ENCODE results near the gene PAEP.
"Not testable (repeated sequence)": the region's sequence is repeated elsewhere in the genome, so short reads cannot be mapped to it uniquely, and the experiment has no call there.

PAEP gene

DNA sequence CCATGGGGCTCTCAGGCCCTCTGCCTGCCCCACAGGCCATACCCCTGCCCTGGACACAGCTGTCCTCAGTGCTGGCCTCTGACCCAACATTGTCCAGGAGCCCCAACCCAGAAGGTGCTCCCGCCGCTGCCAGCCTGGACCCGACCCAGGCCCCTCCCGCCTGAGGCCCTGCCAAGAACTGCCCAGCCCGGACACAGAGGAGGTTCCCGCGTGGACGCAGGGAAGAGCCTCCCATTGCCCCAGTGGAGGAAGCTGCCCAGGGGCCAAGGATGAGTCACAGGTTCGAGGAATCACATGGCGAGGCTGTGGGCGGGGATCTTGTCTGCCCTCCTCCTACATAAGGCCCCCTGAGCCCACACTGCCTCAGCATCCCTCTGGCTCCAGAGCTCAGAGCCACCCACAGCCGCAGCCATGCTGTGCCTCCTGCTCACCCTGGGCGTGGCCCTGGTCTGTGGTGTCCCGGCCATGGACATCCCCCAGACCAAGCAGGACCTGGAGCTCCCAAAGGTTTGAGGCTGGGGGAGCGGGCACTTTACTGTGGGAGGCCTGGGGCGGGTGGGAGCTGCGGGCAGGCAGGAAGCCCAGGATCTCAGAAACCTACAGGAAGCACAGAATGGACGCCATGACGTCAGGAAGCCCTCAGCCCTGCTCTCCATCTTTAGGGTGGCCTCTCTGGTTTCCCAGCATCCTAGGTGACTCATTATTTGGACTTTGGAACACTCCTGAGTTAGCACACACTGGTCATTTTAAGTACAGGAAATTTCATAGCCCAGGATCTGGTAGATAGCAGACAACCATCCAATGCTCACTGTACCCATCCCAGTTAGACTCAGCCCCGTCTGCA is at the start of gene PAEP:
PAEP (plus strand) TSS at position 366 of the 844 bp plus-strand sequence.
- DNase-seq, result no peak

DNA sequence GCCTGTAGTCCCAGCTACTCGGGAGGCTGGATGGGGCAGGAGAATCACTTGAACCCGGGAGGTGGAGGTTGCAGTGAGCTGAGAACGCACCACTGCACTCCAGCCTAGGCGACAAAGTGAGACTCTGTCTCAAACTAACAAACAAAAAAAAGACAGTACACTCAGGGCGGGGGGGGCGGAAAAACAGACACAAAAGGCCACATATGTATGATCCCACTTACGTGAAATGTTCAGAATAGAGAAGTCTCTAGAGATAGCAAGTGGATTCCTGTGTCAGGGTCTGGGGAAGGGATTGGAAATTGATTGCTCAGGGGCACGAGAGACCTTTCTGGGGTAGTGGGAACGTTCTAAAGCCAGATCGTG is 49.3 kb upstream of the PAEP start:
- no peak for DNase-seq

DNA sequence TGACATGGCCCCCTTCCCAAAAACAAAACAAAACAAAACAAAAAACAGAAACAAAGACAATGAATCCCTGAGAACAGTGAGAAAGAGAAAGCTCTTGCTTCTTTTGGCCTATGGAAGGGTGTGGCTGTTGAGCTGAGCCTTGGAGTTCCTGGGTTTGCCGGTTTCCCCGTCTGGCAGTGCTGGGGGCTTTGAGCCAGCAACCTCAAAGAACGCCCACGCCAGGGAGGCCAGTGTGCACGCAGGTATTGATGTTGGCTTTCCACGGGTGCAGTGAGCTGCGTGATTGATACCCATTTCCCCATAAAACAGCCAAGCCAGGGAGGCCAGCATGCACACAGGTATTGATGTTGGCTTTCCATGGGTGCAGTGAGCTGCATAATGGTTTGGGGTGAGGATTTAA is 48.7 kb upstream of the PAEP start:
- no peak for DNase-seq

DNA sequence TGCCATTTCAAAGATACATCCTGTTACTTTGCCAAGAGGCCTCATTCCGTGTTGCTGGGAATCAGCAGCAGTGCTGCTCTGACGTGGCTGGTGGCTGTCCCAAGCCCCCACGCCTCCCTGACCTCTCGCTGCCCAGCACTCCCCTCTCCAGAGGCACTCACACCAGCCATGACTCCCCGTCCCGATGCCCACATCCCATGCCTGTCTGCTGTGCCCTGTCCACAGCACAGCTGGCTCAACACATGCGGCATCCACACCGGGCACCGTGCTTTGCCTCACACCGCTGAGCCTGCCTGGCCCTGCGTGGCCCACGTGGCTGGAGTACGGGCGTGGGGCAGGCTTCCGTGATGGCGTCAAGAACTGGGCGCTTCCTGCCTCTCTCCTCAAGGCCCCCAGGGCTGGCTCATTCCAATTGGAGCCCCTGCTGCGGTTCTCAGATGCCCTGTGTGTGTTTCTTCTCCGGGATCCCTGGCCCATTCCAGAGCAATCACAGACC is 48.2 kb upstream of the PAEP start:
- DNase-seq, result no peak

DNA sequence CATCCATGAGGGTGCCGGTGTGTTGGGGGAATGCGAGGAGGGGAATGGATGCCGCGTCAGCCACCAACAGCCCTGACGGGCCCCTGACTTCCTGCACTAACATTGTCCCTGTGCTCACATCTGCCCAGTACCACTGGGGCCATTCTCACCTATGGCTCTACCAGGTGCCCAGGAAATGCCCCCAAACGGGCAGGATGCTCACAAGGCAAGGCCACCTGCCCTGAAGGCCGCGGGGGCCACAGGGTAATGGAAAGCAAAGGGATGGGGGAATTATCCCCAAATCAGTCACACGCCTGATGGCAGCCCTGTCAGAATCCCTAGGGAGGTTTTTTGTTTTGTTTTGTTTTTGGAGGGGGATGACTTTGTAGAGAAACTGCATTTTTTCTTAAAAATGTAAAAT is 47.6 kb upstream of the PAEP start:
- DNase-seq, result not testable (repeated sequence)

DNA sequence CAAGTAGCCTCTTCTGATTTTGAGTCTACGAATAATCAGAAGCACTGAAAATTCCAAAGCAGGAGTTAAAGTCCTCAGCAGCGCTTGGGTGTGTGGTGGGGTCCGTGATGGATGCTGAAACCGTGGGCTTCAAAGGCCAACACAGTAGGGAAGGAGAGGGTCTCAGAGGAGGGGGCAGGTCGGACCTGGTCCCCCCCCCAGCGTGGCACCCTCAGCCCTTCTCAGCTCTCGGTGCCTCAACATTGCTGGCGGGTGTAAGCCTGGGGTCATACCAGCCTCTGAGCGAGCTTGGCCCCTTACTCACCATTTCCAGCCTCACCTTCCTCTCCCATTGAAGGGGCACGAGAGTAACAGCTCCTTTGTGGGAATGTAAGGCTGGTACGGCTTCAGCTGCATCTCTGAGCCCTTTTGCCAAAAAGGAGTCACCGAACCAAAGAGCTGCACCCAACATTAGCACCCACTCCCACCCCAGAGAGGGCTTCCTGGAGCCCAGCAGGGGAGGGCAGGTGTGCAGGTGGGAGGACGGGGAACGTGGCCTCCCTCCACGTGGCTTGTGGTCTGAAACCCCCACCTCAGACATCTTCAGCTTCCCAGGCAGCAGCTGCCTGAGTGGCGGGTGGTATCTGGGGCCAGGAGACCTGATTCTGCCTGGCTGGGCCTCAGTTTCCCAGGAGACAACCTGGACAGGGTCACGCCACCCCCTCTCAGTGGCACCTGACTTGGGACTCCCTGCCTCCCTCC is 47.0 kb upstream of the PAEP start:
- DNase-seq, result no peak

DNA sequence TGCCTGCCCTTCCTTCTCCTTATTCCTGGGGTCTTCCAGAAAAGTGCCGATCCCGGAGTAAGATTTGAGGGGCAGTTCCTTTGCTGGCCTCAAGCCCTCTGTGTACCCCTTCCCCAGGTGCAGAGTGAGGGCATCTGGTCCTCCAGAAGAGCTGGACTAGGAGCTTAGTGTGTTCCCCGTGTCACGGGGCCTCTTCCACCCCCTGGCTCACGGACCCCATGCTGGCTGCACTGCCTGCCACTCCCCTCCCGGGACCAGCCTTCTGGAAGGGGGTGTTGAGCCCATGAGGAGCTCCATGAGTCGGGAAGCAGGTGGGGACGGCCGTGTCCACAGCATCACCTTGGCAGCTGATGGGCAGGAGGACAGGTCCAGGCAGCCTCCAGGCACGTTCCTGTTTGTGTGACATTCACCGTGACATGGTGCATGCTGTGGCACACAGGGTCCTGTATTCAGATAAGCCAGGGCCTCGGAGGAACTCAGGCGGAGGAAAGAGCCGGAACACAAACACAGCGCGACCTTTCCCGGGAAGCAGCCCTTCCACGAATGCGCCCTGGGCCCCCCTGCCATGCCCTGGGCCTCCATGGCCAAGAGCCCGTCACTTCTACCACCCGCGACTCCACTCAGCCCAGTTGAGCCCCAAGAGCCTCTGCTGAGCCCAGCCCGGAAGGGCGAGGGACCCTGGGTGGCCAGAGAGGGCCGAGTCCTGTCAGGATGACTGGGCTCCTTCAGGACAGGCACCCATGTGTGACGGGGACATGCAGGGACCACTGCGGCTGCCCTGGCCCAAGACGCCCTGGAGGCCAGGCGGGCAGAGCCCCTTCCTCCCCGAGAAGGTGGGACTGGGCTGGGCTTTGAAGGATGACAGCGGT is 46.2 kb upstream of the PAEP start:
- no peak for DNase-seq

DNA sequence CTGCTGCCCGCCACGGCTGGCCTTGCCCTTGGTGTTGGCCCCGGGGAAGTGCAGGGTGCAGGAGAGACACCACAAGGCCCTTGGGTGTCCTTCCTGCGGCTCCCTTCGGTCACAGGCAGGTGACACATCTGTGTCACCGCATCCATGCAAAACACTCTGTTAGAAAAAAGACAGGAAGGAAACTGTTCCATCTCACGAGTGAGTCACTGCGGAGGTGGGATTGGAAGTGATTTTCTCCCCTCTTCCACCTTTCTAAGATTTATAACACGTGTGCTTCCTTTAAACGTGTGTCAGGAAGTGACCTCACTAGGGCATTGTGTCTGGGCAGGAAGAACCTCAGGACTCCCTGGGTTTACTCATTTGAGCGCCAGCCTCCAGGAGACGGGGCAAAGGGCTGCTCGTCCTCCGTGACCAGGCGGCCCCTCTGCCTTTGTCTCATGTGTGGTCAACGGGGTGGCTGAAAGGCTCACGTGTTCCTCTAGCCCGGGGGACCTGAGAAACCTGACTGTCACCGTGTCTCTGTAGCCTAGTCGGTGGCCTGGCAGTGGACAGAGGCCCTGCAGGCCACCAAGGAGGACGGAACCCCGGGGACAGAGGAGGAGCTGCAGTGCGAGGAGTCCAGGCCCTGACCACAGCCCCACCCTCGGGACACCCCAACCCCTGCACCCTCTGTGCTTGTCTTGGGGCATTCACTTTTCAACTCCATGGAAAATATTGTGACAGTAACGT is 45.3 kb upstream of the PAEP start:
- DNase-seq, result no peak

DNA sequence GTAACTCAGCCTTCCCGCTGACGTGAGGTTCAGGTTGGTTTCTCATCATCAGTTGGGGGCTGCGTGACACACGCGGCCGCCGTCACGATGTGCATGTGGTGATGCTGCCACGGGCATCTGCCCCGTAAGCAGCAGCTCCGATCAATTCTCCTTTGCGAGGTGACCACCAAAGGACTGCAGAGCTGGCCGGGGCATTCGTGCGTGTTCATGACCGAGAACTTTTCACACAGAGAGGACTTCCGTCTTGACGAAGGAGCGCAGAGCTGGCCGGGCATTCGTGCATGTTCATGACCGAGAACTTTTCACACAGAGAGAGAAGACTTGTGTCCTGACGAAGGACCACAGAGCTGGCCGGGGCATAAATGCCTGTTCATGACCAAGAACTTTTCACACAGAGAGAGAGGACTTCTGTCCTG is 44.1 kb upstream of the PAEP start:
- DNase-seq, result no peak

DNA sequence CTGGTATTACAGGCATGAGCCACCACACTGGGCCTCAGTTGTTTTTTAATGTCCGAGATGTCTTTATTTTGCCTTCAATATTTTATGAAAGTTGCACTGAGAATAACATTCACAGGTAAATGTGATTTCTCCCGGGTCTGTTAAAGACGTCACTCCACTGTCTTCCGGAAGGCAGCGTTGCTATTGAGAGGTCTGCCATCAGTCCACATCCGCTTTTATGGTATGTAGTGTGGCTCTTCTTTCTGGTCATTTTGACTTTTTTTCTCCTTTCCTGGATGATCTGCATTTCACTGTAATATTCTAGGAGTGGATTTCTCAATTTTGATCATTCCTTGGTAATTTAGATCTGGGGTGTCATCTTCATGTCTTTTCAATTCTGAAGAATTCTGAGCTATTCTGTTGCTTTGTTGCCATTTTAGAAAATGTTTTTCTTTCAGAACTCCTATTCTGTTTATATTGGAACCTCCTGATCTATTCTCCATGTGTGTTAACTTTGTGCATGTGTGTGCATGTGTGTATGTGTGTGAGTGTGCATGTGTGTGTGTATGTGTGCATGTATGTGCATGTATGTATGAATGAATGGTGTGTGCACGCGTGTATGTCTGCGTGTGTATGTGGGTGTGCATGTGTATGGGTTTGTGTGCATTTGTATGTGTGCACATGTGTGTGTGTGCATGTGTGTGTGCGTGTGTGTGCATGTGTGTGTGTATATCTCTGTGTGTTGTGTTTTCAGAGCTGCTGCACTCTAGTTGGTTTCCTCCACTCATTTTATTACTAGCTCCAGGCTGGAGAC is 42.2 kb upstream of the PAEP start:
- DNase-seq, result no peak

DNA sequence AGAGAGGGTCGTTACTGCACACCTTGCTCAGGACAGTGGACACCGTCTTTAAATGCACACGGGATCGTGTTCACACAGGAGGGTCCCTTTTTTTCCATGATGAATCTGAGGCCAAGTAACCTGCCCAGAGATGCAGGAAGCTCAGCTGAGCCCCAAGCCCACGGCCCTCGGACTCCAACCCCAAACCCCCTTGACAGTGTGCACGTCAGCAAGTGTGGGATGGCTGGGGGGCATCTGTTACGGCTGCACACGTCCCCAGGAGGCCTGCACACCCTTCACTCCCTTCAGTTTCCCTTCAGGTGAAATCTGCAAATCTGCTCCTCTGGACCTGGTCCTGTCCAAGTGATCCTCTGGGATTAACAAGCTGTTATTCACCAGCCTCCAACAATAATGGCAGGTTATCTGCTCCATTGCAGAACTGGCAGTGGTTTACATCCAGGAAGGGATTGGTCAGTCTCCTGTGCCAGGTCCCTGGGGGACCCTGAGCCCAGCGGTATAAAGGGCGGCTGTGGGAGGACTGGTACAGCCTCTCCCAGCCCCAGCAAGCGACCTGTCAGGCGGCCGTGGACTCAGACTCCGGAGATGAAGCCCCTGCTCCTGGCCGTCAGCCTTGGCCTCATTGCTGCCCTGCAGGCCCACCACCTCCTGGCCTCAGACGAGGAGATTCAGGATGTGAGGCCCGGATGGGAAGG is 40.5 kb upstream of the PAEP start, which contains the start of gene LCN1:
LCN1 (plus strand) TSS at position 525 of the 692 bp plus-strand sequence; CDS start at position 583, 58 bp downstream.
- DNase-seq, result no peak

DNA sequence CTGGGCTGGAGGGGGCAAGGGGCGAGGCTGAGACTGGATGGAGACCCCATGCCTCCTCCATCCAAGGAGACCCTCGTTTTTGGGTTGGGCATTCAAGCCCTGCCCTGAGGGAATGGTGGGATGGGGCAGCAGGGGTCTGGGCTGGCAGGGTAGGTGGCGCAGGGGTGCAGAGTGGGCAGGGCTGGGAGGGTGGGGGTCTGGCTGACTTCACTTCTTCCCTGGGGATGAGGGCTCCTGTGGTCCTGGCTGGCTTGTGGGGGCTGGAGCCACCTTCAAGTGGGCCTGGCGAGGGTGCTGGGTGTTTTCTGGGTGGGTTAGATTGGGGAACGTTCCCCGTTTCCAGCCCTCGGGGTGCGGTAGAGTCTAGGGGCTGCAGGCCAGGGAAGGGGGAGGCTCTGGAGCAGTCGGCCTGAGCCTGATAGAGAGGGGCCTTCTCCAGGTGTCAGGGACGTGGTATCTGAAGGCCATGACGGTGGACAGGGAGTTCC is 39.9 kb upstream of the PAEP start:
- DNase-seq, result no peak

DNA sequence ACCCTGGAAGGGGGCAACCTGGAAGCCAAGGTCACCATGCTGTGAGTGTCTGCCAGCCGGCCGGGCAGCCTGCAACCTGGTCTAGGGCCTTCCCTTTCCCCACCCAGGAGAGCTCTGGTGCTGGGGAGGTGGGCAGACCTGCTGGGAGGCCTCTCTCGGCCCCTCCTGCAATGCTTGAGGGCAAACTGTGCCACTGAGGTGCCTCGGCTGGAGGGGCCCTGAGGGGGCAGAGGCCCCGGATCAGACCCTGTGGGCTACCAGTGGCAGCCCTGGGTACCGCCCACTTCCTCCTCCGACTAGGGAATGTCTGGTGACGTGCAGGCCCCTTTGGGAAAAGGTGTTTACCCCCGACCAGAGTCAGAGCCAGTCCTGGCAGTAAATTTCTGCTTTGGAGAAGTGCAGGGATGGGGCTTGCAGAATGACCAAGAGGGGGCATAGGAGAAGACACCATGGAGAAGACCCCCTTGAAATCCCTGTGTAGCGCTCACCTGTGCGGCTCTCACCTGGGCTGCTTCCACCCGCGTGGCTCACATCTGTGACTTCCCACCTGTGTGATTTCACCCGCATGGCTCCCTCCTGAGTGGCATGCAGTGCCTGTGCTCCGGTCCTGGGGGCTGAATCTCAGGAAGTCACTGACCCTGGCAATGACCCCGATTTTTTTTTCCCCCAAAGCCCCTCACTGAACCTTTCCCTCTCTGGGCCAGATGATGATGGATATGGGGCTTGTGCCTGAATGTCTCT is 39.2 kb upstream of the PAEP start:
- DNase-seq, result no peak

DNA sequence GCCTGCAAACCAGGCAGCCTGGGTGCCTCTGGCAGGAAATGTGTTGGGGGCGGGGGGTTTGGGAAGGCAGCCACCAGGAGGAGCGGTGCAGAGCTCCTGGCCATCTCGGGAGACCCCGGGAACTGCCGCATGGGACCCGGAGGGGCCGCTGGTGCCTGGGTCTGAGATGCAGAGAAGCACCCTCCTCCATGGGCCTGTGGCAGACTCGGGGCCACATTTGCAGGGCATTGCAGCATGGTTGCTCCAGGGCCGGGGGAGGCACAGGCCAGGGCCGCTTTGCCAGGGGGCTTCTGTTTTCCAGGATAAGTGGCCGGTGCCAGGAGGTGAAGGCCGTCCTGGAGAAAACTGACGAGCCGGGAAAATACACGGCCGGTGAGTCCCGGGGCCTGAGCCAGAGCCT is 38.6 kb upstream of the PAEP start:
- DNase-seq, result no peak

DNA sequence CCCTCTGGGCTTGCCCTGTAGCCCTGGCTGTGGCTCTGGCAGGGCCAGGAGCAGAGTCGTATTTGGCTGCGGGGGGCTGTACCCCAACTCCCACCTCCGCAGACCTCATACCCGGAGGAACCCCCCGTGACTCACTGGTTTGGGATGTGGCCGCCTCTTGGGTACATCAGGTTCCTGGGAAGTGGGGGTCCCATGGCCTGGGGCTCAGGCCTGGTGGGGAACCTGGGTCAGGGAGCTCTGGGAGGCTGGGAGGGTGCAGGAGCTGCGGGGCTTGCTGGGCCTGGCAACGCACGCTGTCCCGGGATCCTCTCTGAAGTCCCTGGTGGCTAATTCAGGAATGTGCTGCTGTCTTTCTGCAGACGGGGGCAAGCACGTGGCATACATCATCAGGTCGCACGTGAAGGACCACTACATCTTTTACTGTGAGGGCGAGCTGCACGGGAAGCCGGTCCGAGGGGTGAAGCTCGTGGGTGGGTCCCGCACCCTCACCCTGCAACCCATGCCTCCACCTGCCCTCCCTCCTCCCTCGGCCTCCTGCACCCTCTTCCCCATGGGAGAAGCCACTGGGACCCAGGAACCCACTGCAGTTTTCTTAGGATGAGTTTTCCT is 37.9 kb upstream of the PAEP start:
- no peak for DNase-seq

DNA sequence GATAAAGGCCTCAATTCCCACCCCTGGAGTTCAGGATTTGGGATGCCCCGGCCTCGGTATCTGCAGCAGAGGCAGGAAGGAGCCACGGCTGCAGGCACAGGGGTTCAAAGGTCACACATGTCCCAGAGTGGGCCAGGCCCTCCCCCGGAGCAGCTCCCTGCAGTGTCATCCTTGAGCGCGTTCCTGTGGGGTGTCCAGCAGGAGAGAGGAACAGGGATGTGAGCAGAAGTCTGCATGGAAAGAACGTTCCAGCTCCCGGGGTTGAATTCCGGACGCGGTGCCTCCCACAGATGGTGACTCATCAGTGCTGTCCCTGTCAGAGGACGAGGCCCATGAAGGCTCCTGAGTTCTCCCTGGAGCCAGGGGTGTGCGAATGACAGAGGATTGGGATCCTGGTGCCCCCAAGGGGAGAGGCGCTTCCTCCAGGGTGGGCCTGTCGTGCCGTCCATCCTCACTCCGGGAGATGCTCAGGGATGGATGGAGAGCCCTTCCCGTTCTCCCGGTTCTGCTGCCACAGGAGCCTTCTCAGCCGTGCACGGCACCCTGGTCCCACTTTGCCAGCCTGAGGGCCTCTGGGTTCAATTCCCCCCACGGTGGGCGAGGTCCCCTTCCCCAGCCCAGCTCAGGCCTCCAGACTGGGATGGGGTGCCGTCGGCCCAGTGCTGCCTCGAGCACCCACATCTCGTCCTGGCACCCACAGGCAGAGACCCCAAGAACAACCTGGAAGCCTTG is 37.3 kb upstream of the PAEP start:
- DNase-seq, result no peak

DNA sequence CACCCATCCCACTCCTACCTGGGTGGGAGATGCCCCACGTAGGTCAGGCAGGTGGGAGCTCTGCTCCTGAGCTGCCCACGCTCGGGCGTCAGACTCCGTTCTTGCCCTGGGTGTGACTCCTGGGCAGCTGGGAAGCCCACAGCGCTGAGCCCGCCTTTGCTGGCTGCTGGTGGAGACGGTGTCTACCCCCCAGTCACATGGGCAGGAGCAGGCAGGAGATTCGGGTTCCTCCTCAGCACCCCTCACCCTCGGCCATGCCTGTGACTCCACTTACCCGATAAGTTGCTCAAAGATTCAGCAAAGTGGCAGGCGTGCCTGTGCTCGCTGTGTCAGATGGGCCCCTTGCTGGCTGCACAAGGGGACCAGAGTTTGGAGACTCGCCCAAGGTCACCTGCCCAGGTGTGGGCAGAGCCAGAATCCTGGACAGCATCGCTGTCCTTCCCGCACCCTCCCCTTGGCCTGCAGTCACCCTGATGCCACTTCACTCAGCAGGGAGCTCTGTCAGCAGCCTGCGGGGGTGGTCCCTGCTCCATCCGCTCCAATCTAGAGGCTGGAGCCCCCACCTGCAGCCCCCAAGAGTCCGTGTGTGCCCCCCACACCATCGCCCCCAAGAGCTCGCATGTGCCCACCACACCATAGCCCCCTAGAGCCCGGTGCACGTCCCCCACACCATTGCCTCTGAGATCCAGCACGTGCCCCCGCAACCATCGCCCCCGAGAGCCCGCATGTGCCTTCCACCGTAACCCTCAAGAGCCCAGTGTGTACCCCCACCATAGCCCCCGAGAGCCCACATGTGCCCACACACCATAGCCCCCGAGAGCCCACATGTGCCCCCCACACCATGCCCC is 36.1 kb upstream of the PAEP start:
- DNase-seq, result no peak
